Spleen (tissue), 11 donors: ENCODE measurements around the gene NCKIPSD. TPM values are rescaled to one million over a fixed set of nuclear protein-coding genes. Genes with fewer than 3 reads are reported as not detected.

Experiments
- DNase-seq: peaks from one replicate; pipeline ENCODE4 v3.0.0-alpha.2; 2020
- H3K27ac ChIP-seq, 8 donors: fragments of 200-600 bp; sonication (generic) in 7 of 8; 1 replicate in 4 of 8; 2 replicates in 4 of 8; pipeline versions ENCODE4 v1.5.0 to v1.8.0; 2016 to 2021; ENCODE audit warnings: inconsistent platforms in 4 of 8, mild to moderate bottlenecking in 4 of 8, moderate library complexity in 1 of 8
- H3K27me3 ChIP-seq, 7 donors: fragments of 200-600 bp; sonication (generic) in 6 of 7; replicated peaks in 1 of 7; 1 replicate in 4 of 7; 2 replicates in 3 of 7; pipeline versions ENCODE4 v1.5.0 to v1.8.0; 2016 to 2021; ENCODE audit warnings: inconsistent platforms in 3 of 7, mild to moderate bottlenecking in 1 of 7
- H3K36me3 ChIP-seq, 6 donors: fragments of 200-600 bp; sonication (generic) in 5 of 6; 1 replicate in 4 of 6; 2 replicates in 2 of 6; pipeline versions ENCODE4 v1.5.0 to v1.8.0; 2016 to 2021; ENCODE audit warnings: inconsistent platforms in 2 of 6
- H3K4me1 ChIP-seq, 6 donors: fragments of 200-600 bp; sonication (generic) in 5 of 6; 1 replicate in 3 of 6; 2 replicates in 3 of 6; pipeline versions ENCODE4 v1.5.0 to v1.8.0; 2016 to 2021; ENCODE audit warnings: inconsistent platforms in 3 of 6
- H3K4me3 ChIP-seq, 8 donors: fragments of 200-600 bp; sonication (generic) in 7 of 8; 1 replicate in 4 of 8; 2 replicates in 4 of 8; pipeline versions ENCODE4 v1.5.0 to v1.8.0; 2016 to 2021; ENCODE audit warnings: inconsistent platforms in 4 of 8, mild to moderate bottlenecking in 4 of 8, moderate library complexity in 2 of 8
- H3K9me3 ChIP-seq, 8 donors: fragments of 200-600 bp; sonication (generic) in 7 of 8; 1 replicate in 4 of 8; 2 replicates in 4 of 8; pipeline versions ENCODE4 v1.5.0 to v1.8.0; 2016 to 2021; ENCODE audit warnings: inconsistent platforms in 4 of 8
- CTCF ChIP-seq, 11 experiments: fragments of 200-600 bp in 7 of 11; fragments of 450-650 bp in 4 of 11; sonication (generic) in 4 of 11; IDR thresholded peaks in 8 of 11; conservative IDR thresholded peaks in 3 of 11; 1 replicate in 7 of 11; 2 replicates in 4 of 11; pipeline versions ENCODE4 v1.4.0 to v1.8.0; 2016 to 2021; ENCODE audit warnings: antibody characterized with exemption in 11 of 11, inconsistent platforms in 4 of 11, mild to moderate bottlenecking in 1 of 11
- POLR2A ChIP-seq, 3 donors: fragments of 450-650 bp; IDR thresholded peaks; one replicate each; pipeline ENCODE4 v1.5.1; 2017; ENCODE audit warnings: antibody characterized with exemption in 3 of 3, mild to moderate bottlenecking in 1 of 3
- POLR2AphosphoS5 ChIP-seq, 3 donors: sonication (generic); formaldehyde crosslinking; IDR thresholded peaks; one replicate each; pipeline ENCODE4 v1.5.1; 2017; ENCODE audit warnings: antibody characterized with exemption in 3 of 3
- WGBS, 5 donors: extraction: QIAGEN DNeasy Blood & Tissue Kit in 3 of 5; methylation state at CpG; one replicate each; pipeline versions ENCODE4 v1.1.5 to v1.1.7; 2013 to 2018; 5-methylcytosine and 5-hydroxymethylcytosine counted together
- intact Hi-C: fragments of 100-400 bp; cut with DNase I; formaldehyde crosslinking; loops from one replicate; pipeline ENCODE4 v1.15.0; 2023; ENCODE audit warnings: low total_unique reads
- polyA plus RNA-seq, 3 donors: library from polyadenylated mRNA; stranded (reverse); fragments of 200-250 nt; gene quantifications; one replicate each; pipeline ENCODE4 v1.2.1, GENCODE V29; 2013
- total RNA-seq, 7 donors: library from RNA; depleted of rRNA in 3 of 7; stranded (reverse); fragments of >200 nt in 3 of 7; fragmentation: NEBNext Ultra II Directional in 4 of 7; extraction: Animal tissue kit (Norgen Biotek cat#: 25700) in 4 of 7; gene quantifications; one replicate each; pipeline versions ENCODE4 v1.1.0 to v1.2.1, GENCODE V29; 2016 to 2021
- donor health status: healthy with polysubstance abuse.
- donor health status: DM: no; HTN: no; CAD: no; lungs with moderate emphysema.
- donor health status: DM: no; HTN: no; CAD: no.
- donor health status: Bipolar disorder and iron deficiency.
- donor health status: healthy.
- donor health status: DM: no; HTN: no; CAD: no.
- donor health status: DM: yes; HTN: yes; CAD: no.

NCKIPSD gene
- total and polyA plus RNA-seq, 10 donors = 5.9 to 33.9 (median 17.8) TPM

GRCh38 chr3:48634661-48635221 lies 51.0 kb downstream of the NCKIPSD start:
- peak overlapping the region; percentile 73 to 98 (median 87) for H3K4me3 ChIP-seq
- peaks cover 0 to 41% (median 14%) of the 10 kb centered on the region in 6 donors for H3K36me3 ChIP-seq
- 3 to 10% (median 6%) methylated on average over 9 to 30 of the region's 30 CpGs for WGBS, 5 donors
- H3K4me1 ChIP-seq = peaks cover 10 to 37% (median 27%) of the 10 kb centered on the region in 6 donors
- no peaks in the 10 kb centered on the region for H3K9me3 ChIP-seq
- intact Hi-C loops = no loop called here
- DNase-seq = peak; percentile 84
- H3K27me3 ChIP-seq = no peaks in the 10 kb centered on the region
- H3K27ac ChIP-seq = peak overlapping the region; percentile 20 to 88 (median 81)
- no peak for TF ChIP-seq POLR2AphosphoS5 (IDR thresholded peaks at IDR 0.05)
- TF ChIP-seq CTCF (IDR thresholded peaks at IDR 0.05 in 8 of 11, conservative IDR thresholded peaks at IDR 0.05 in 3 of 11) = no peak
- no peak for TF ChIP-seq POLR2A (IDR thresholded peaks at IDR 0.05)

GRCh38 chr3:48633743-48634142 lies 52.0 kb downstream of the NCKIPSD start:
- Histone ChIP-seq H3K9me3 (no peaks in the 10 kb centered on the region), H3K36me3 (peaks cover 0 to 51% (median 16%) of the 10 kb centered on the region in 6 donors), H3K4me3 (no peak overlapping the region), H3K27me3 (no peaks in the 10 kb centered on the region), H3K4me1 (peaks cover 10 to 37% (median 27%) of the 10 kb centered on the region in 6 donors), H3K27ac (no peak overlapping the region)
- TF ChIP-seq POLR2AphosphoS5 (IDR thresholded peaks at IDR 0.05) (no peak), CTCF (IDR thresholded peaks at IDR 0.05 in 8 of 11, conservative IDR thresholded peaks at IDR 0.05 in 3 of 11) (no peak), POLR2A (IDR thresholded peaks at IDR 0.05) (no peak)
- intact Hi-C loops = no loop called here
- 83 to 100% (median 90%) methylated on average over 1 to 2 of the region's 2 CpGs for WGBS, 5 donors
- no peak for DNase-seq

- H3K4me3 ChIP-seq = no peak overlapping the region
- DNase-seq = no peak
- 97% methylated on average over 12 to 15 of the region's 15 CpGs for WGBS, 5 donors
- peaks cover 10 to 37% (median 27%) of the 10 kb centered on the region in 6 donors for H3K4me1 ChIP-seq
- H3K9me3 ChIP-seq = no peaks in the 10 kb centered on the region
- TF ChIP-seq CTCF (IDR thresholded peaks at IDR 0.05 in 8 of 11, conservative IDR thresholded peaks at IDR 0.05 in 3 of 11) = no peak
- no peak for TF ChIP-seq POLR2A (IDR thresholded peaks at IDR 0.05)
- TF ChIP-seq POLR2AphosphoS5 (IDR thresholded peaks at IDR 0.05) = no peak
- H3K36me3 ChIP-seq = peaks cover 0 to 56% (median 18%) of the 10 kb centered on the region in 6 donors
- no peak overlapping the region for H3K27ac ChIP-seq
- H3K27me3 ChIP-seq = no peaks in the 10 kb centered on the region
- intact Hi-C loops = no loop called here
These were observed 52.5 kb downstream of the NCKIPSD start for GRCh38 chr3:48633256-48633655.

GRCh38 chr3:48631516-48632448 lies 53.9 kb downstream of the NCKIPSD start:
- intact Hi-C loops = no loop called here
- DNase-seq = no peak
- 85 to 93% (median 92%) methylated on average over 22 of the region's 22 CpGs for whole genome bisulfite sequencing, 5 donors
- no peak overlapping the region for H3K27ac ChIP-seq
- H3K4me1 ChIP-seq = peaks cover 10 to 35% (median 24%) of the 10 kb centered on the region in 6 donors
- TF ChIP-seq POLR2A (IDR thresholded peaks at IDR 0.05) = no peak
- TF ChIP-seq CTCF (IDR thresholded peaks at IDR 0.05 in 8 of 11, conservative IDR thresholded peaks at IDR 0.05 in 3 of 11) = no peak
- TF ChIP-seq POLR2AphosphoS5 (IDR thresholded peaks at IDR 0.05) = no peak
- H3K9me3 ChIP-seq = no peaks in the 10 kb centered on the region
- no peak overlapping the region for H3K4me3 ChIP-seq
- peaks cover 0 to 70% (median 31%) of the 10 kb centered on the region in 6 donors for H3K36me3 ChIP-seq
- H3K27me3 ChIP-seq = no peaks in the 10 kb centered on the region
